ENCODE measurements around the gene TCF25.

DNA sequence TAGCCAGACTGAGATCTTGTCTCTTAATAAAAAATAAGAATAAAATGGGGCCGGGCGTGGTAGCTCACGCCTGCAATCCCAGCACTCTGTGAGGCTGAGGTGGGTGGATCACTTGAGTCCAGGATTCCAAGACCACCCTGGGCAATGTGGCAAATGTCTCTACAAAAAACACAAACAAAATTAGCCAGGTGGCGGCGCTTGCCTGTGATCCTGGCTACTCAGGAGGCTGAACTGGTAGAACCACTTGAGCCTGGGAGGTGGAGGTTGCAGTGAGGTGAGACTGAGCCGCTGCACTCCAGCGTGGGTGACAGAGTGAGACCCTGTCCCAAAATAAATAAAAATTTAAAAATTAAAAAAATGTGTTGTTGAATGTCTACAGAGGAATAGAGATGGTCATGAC, 72.3 kb downstream of the TCF25 start:
- TF ChIP-seq, protein P1, sequence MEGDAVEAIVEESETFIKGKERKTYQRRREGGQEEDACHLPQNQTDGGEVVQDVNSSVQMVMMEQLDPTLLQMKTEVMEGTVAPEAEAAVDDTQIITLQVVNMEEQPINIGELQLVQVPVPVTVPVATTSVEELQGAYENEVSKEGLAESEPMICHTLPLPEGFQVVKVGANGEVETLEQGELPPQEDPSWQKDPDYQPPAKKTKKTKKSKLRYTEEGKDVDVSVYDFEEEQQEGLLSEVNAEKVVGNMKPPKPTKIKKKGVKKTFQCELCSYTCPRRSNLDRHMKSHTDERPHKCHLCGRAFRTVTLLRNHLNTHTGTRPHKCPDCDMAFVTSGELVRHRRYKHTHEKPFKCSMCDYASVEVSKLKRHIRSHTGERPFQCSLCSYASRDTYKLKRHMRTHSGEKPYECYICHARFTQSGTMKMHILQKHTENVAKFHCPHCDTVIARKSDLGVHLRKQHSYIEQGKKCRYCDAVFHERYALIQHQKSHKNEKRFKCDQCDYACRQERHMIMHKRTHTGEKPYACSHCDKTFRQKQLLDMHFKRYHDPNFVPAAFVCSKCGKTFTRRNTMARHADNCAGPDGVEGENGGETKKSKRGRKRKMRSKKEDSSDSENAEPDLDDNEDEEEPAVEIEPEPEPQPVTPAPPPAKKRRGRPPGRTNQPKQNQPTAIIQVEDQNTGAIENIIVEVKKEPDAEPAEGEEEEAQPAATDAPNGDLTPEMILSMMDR (IDR thresholded peaks at IDR 0.05): peak in 1 of 4 experiments; percentile 13
- no peak for TF ChIP-seq POLR2A (IDR thresholded peaks at IDR 0.05)
